Measurements from ENCODE around the gene SGIP1. TPM values are rescaled to one million over a fixed set of nuclear protein-coding genes. Genes with fewer than 3 reads are reported as not detected.

Gene SGIP1
- total RNA-seq = 22.9 and 34.1 TPM in 2 replicates

DNA sequence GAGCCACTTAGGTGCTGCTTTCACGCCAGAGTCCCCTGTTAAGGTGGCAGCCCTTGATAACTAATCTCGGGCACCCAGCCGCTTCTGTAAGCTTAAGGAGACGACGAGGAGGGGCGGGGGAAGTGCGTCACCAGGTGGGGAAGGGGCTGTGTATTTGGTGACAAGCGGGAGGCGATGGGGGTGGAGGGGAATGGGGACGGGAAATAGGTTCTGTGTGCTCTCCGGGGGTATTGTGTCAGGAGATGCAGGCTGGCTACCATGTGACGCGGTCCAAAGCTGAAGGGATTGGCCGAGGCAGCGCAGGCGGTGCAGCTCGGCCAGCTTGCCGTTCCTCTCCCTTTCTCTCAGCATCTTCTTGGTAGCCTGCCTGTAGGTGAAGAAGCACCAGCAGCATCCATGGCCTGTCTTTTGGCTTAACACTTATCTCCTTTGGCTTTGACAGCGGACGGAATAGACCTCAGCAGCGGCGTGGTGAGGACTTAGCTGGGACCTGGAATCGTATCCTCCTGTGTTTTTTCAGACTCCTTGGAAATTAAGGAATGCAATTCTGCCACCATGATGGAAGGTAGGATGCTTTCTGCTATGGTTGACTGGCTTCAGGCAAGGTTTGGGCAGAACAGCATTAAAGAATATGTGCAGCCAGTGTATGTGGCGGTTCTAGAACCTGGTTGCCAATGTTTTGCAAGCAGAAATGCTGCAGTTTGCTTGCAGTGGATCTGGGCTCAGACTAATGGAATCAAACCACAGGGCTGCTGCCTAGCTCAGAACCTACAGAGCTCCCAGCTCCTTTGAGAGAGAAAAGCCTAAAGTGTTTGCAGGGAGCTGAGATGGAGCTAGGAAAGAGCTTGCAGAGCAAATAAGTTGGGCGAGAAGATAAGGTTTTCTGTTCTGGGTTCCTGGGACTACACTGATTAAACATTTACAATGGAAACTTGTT is at the start of gene SGIP1:
TSS of gene SGIP1 (plus strand) at position 350 of the 937 bp plus-strand sequence. CDS start at position 556, 206 bp downstream.
- peak; percentile 89 to 92 for DNase-seq (ENCODE audit: low read depth in 2 of 2)

DNA sequence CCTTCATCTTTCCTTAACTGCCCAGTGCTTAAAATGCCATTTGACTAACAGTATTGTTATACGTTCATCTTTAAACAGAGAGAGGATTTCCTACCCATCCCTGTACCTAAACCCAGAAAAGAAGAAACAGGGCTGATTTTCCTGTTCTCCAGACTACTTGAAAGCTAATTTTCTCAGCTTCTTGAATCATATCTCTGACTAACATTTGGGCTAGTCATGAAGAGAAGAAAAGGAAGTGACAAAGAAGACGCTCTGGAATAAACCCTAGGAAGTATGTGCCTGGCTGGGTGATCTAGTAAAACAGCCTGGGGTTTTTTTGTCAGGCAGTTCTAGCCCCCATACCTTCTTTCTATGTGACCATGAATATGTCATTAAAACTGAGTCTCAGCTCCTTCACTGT is 44.8 kb upstream of the SGIP1 start:
- peak in 1 of 2 donors; percentile 73 for DNase-seq (ENCODE audit: low read depth in 2 of 2)

DNA sequence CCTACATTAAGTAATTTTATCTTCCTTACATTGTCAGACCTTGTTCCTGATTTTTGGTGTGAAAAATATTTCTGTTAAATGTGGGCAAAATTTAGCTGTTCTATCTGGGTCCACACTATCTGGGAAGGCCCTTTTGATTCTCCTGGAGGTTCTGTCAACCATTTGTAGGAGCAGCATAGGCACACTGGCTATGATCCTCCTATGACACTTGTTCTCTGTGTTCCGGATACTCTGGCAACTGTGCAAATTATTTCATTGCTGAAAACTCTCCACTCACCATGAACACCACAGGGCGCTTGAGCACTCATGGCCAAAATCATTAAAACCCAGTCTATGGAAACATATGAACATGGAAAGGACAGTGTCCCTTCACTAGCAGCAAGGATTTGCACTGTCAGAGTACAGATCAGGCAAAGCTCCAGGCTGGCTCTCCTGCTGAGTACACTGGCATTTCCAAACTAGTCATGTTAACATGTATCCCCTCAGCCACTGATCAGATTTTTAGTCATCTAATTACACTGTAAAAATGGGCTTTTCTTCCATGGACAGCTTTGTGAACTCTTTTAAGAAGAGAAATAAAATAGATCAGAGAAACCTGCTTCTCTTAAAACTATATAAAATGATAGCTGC is 43.9 kb upstream of the SGIP1 start:
- peak in 1 of 2 donors; percentile 16 for DNase-seq (ENCODE audit: low read depth in 2 of 2)

- DNase-seq (ENCODE audit: low read depth in 2 of 2) = peak in 1 of 2 donors; percentile 66
These were observed 43.1 kb upstream of the SGIP1 start for GRCh38 chr1:66490816-66491215.

DNA sequence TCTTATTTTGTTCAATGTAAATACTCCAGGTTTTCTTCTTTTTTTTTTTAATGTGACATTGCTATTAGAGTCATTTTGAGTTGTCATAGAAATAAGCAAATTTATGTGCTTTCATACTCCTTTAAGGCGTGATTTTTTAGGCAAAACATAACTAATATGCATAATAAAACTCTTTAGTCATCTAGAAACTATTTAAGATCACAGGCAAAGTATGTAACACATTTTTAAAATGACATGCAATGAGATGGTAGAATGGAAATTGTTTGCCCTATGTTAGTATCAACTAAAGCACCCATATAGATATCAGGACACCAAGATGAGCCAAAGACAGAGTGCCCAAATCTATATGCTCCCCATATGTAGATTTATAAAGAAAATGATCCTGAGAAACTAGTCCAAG is 41.5 kb upstream of the SGIP1 start:
- no peak for DNase-seq (ENCODE audit: low read depth in 2 of 2)

GRCh38 chr1:66493731-66494130 is 40.2 kb upstream of the SGIP1 start:
- no peak for DNase-seq (ENCODE audit: low read depth in 2 of 2)

GRCh38 chr1:66494482-66494881 is 39.5 kb upstream of the SGIP1 start:
- DNase-seq (ENCODE audit: low read depth in 2 of 2) = peak in 1 of 2 donors; percentile 30

DNA sequence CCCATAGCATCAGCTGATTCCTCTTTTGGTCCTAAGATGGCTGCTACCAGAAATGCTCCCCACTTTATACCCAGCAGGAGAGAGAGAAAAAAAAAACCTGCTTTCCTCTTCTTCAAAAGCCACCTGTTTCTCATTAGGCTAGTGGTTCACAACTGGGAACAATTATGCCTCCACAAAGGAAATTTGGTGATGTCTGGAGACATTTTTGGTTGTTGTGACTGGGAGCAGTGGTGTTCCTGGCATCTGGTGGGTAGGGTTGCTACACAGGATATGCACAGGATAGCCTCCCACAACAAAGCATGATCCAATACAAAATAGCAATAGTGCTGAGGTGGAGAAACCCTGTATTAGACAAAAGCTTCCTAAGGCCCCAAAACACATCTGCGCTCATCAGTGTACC is 38.5 kb upstream of the SGIP1 start:
- DNase-seq (ENCODE audit: low read depth in 2 of 2) = no peak

GRCh38 chr1:66497910-66498309 is 36.0 kb upstream of the SGIP1 start:
- DNase-seq (ENCODE audit: low read depth in 2 of 2) = no peak

DNA sequence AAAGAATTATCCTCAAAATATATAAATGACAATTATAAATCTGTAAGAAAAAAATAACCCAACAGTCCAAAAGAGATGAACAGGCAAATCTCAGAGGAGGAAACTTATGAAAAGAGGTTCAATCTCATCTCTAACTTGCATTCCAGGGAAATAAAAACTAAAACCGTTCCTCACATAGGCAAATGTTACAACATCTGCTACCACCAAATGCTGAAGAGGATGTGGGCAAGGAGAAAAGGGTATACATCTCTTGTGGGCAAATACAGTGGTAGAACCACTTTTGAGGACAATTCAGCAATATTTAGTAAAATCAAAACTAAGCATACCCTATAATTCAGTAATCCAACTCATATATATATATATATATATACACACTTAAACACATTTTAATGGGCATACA is 33.7 kb upstream of the SGIP1 start:
- DNase-seq (ENCODE audit: low read depth in 2 of 2) = no peak

DNA sequence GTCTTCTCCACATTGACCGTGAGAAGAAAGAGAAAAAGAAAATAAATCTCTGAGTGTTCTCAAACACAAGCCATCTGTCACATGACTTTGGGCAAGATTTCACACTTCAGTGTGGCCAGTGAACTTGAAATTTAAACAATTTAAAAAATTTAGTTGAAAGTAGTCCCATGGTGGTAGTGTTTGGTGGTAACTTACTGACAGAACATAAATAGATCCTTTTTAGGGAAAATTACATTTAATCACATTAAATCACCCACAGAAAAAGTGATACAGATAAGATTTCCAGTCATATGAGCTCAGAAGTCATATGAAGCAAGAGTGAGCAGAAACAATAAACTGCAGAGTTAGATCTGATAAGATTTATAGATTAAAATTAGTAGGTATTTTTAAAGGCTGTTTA is 31.9 kb upstream of the SGIP1 start:
- no peak for DNase-seq (ENCODE audit: low read depth in 2 of 2)

DNA sequence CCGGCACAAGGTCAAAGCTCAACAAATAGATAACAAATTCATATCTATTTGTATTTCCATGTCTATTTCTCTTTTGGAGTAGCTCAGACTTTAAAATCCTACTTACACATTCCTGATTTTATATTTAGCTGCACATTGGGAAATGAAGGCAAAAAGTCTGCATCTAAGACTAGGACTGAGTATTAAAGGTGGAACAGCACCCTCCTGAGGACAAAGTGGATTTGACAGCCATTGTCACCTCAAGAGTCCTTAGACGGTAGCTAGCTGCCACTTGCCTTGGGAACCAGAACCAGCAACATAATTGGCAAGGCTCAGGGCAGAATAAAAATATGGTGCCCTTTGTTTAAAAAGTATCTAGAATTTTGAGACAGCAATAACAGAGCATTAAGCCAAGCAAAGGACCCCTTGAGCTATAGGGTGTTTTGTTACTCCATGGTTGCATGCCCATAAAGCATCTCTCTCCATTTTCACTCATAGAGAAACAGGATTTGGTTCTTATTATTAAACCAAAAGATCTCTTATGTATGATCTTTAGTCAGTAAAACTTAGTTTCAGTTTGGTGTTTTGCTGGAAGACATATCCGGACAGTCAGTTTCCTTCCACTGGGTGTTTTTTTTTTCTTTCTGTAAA is 30.0 kb upstream of the SGIP1 start:
- DNase-seq (ENCODE audit: low read depth in 2 of 2) = peak; percentile 66 to 90

GRCh38 chr1:66505671-66506392 is 28.1 kb upstream of the SGIP1 start:
- DNase-seq (ENCODE audit: low read depth in 2 of 2) = peak; percentile 81 to 95

DNA sequence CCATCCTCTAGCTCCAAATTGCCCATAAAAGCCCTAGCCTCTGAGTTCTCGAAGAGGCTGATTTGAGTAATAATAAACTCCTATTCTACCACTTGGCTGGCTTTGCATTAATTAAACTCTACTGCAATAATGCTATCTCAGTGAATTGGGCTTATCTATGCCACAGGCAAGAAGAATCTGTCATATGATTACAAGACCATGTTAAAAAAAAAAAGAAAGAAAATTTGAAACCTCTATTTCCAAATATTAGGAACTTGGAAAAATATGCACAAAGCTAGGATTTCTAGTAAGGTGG is 27.6 kb upstream of the SGIP1 start:
- DNase-seq (ENCODE audit: low read depth in 2 of 2) = no peak

DNA sequence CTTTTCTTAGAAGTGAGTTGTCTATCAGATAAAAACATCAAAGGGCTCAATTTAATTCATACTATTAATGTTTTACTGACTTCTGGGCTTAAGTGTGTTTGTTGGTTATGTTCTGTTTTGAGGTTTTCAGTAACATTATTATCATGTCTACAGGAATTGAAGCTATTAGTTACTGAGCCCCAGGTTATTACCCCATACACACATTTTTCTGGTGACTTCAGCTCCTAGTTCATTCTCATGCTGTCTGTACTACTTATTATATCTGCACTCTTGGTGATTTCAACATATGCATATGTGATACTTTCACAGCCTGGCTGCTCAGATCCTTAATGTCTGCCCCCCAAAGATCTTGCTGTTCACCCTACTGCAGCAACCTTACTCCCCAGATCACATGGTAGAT is 27.0 kb upstream of the SGIP1 start:
- DNase-seq (ENCODE audit: low read depth in 2 of 2) = no peak

DNA sequence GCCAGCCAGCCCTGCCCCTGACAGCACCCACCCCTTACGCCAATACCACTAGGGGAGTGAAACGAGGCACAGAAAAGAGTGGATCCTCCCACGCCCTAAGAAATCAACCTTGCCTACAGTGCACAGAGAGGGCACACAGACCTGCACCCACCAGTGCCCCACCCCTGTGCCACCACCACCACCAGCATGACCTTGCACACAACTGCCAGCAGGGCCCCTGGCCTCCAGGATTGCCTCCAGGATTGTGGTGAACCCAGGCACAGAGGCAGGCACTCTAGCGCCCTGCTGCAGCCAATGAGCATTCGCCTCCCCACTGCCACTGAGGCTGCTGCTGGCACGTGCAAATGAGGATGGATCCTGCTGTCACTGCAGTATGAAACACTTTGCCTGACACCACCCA is 23.5 kb upstream of the SGIP1 start:
- no peak for DNase-seq (ENCODE audit: low read depth in 2 of 2)

DNA sequence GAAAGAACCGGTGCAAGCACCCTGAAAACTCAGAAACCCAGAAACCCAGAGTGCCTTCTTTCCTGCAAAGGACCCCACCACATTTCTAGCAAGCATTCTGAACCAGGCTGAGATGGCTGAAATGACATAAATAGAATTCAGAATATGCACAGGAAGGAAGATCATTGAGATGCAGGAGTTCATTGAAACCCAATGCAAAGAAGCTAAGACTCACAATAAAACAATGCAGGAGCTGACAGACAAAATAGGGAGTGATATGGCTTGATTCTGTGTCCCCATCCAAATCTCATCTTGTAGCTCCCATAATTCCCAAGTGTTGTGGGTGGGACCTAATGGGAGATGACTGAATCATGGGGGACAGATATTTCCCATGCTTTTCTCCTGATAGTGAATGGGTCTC is 22.8 kb upstream of the SGIP1 start:
- DNase-seq (ENCODE audit: low read depth in 2 of 2) = no peak

DNA sequence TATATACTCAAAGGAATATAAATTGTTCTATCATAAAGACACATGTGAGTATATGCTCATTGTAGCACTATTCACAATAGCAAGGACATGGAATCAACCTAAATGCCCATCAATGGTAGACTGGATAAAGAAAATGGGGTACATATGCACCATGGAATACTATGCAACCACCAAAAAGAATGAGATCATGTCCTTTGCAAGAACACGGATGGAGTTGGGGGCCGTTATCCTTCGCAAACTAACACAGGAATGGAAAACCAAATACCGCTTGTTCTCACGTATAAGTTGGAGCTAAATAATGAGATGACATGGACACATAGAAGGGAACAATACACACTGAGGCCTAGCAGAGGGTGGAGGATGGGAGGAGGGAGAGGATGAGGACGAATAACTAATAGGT is 16.0 kb upstream of the SGIP1 start:
- DNase-seq (ENCODE audit: low read depth in 2 of 2) = no peak

GRCh38 chr1:66518654-66519053 is 15.3 kb upstream of the SGIP1 start:
- no peak for DNase-seq (ENCODE audit: low read depth in 2 of 2)

- DNase-seq (ENCODE audit: low read depth in 2 of 2) = no peak
These were observed 14.0 kb upstream of the SGIP1 start for GRCh38 chr1:66519992-66520391.

DNA sequence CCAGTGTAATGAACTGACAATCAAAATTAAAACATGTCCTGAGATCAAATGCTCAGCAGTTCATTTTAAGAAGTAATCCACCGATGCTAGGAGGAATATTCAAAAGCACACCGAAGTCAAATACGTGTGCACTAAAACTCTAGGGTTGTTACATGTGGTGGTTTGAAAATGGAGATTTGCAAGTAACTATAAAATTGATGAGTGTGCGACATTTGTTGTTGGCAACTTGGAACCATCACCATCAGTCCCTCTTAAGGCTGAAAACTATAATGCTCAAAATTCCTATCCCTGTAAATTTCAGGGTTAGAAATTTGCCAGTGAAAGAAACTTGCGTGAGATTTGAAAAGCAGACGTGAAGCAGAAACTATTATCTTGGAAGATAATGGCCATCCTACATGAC is 13.3 kb upstream of the SGIP1 start:
- DNase-seq (ENCODE audit: low read depth in 2 of 2) = no peak
